H1 (cell line): Measurements from ENCODE around the gene RYR3. TPM values are rescaled to one million over a fixed set of nuclear protein-coding genes. Genes with fewer than 3 reads are reported as not detected.

Experiments
- TAF1 ChIP-seq: IDR thresholded peaks from 2 replicates; pipeline ENCODE4 v1.6.1; 2011; ENCODE audit warnings: mild to moderate bottlenecking, low read depth, low read length
- USF2 ChIP-seq: IDR thresholded peaks from 2 replicates; pipeline ENCODE4 v1.6.1; 2011; ENCODE audit warnings: low read length, improper control_type of control experiment
- polyA plus RNA-seq, 7 experiments: library from polyadenylated mRNA; depleted of rRNA in 3 of 7; stranded (reverse) in 5 of 7; unstranded in 2 of 7; fragments of >200 nt in 5 of 7; fragments of 200-250 nt in 2 of 7; gene quantifications; 1 replicate in 5 of 7; 2 replicates in 1 of 7; 4 replicates in 1 of 7; pipeline versions ENCODE4 v1.2.1 to v1.2.3, GENCODE V29; 2011 to 2013; ENCODE audit warnings: missing spikeins in 2 of 7, mixed read lengths in 2 of 7
- total RNA-seq: library from RNA; stranded (reverse); fragmentation: NEBNext Ultra II Directional; extraction: Animal tissue kit (Norgen Biotek cat#: 25700); gene quantifications from 2 replicates; pipeline ENCODE4 v1.2.1, GENCODE V29; 2021

The RYR3 gene
- total and polyA plus RNA-seq, 2 of the 8 experiments (the other 6 are each of a cell fraction or from before 2014, with no cell fraction given) = 0.33 to 3.4 TPM

GRCh38 chr15:33700695-33701303 is 390.0 kb downstream of the RYR3 start (continued):
- no peak for TF ChIP-seq USF2
- no peak for TF ChIP-seq TAF1
